ENCODE data around the gene RPP25L. TPM values are rescaled to one million over a fixed set of nuclear protein-coding genes. Genes with fewer than 3 reads are reported as not detected.

RPP25L gene
- total and polyA plus RNA-seq, 10 of the 15 experiments (the other 5 are each of a cell fraction or from before 2014, with no cell fraction given), result 7.7 to 30.2 (median 16.8) TPM

DNA sequence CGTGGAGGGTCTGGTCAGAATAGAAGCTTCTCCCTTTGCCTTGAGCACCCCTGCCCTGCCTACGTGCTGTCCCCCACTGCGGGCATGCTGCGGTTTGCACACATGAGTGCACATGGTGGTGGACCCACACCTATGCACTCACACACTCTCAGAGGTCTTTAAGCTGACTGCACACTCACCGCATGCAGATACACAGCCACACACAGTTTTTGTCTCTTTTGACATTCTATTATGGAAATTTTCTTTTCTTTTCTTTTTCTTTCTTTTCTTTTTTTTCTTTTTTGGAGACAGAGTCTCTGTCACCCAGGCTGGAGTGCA lies 17.6 kb upstream of the RPP25L start:
- Histone ChIP-seq H3K4me3 (peak overlapping the region; percentile 32; the same call in 1 of the 2 replicates), H2AFZ (ENCODE audit: control insufficient read depth, low read depth, low read length) (no peak overlapping the region), H3K27me3 (replicated peaks in 1 of 2; ENCODE audit: control insufficient read depth in 2 of 2, insufficient read depth in 2 of 2, low read length in 1 of 2) (peaks cover 14 to 19% of the 10 kb centered on the region in 2 experiments), H3K9me3 (replicated peaks; ENCODE audit: control insufficient read depth, insufficient read depth, low read length) (no peaks in the 10 kb centered on the region), H3K4me1 (ENCODE audit: control insufficient read depth, insufficient read depth, low read length) (peaks cover 4% of the 10 kb centered on the region; the same call in 1 of the 2 replicates), H4K20me1 (ENCODE audit: control insufficient read depth, insufficient read depth) (no peaks in the 10 kb centered on the region; the same call in none of the 2 replicates), H3K79me2 (ENCODE audit: control insufficient read depth, insufficient read depth, low read length) (no peaks in the 10 kb centered on the region), H3K36me3 (ENCODE audit: control insufficient read depth in 2 of 2, insufficient read depth in 2 of 2, low read length in 1 of 2) (no peaks in the 10 kb centered on the region; a peak in 2 of 4 replicates), H3K27ac (ENCODE audit: control insufficient read depth, insufficient read depth) (no peak overlapping the region), H3K4me2 (ENCODE audit: control insufficient read depth, insufficient read depth) (peak overlapping the region; percentile 71), H3K9ac (ENCODE audit: control insufficient read depth, insufficient read depth, low read length) (no peak overlapping the region)
- ChIA-PET SMC1A (ENCODE audit: uncharacterized antibody, unreplicated experiment) (no interaction called here), CTCF (interaction anchor here (1.2 kb wide), 1 partner anchor 16 kb away, joined by 3 read pairs; no protein-coding TSS in a partner anchor), POLR2A (interaction anchor here (1.5 kb wide), 1 partner anchor 8 kb away, joined by 4 read pairs; the partner anchor contains the start of gene SIGMAR1), RAD21 (ENCODE audit: unreplicated experiment) (no interaction called here)
- TF ChIP-seq STAT3 (IDR thresholded peaks at IDR 0.05; ENCODE audit: low read depth, low read length) (no peak), E4F1 (IDR thresholded peaks at IDR 0.05; ENCODE audit: borderline replicate concordance, partially characterized antibody) (no peak), ZBED1 (IDR thresholded peaks at IDR 0.05; ENCODE audit: borderline replicate concordance) (no peak), JUND (IDR thresholded peaks at IDR 0.05; ENCODE audit: low read depth, low read length) (no peak), POU2F2 (IDR thresholded peaks at IDR 0.05; ENCODE audit: borderline replicate concordance, low read depth, low read length) (no peak), TAF1 (IDR thresholded peaks at IDR 0.05; ENCODE audit: borderline replicate concordance, low read depth, low read length) (no peak), MTA3 (IDR thresholded peaks at IDR 0.05; ENCODE audit: borderline replicate concordance, low read length) (no peak), CBX5 (IDR thresholded peaks at IDR 0.05; ENCODE audit: low read depth) (no peak), KLF5 (IDR thresholded peaks at IDR 0.05; ENCODE audit: partially characterized antibody) (no peak), RAD21 (IDR thresholded peaks at IDR 0.05; ENCODE audit: insufficient read depth, low read depth, low read length) (no peak), ATF7 (IDR thresholded peaks at IDR 0.05; ENCODE audit: low read depth) (no peak)
- intact Hi-C loops (cut with micrococcal nuclease; ENCODE audit: unreplicated experiment) (no loop called here), in situ Hi-C loops (cut with MboI) (no loop called here)
- WGBS (ENCODE audit: insufficient coverage, insufficient replicate concordance, low lambda C conversion rate, missing lambda C conversion rate), result 2% methylated on average over 5 of the region's 5 CpGs
- no TSS peak for BruUV-seq (replicated peaks)
- no peak for DNase-seq (ENCODE audit: low read depth, low spot score)
- FAIRE-seq, result no peak
- ATAC-seq, result no peak

All from GM12878 (cell line).